ENCODE results near the gene SLIT3.

The SLIT3 gene

GRCh38 chr5:168842571-168843205, 458.3 kb downstream of the SLIT3 start:
- TF ChIP-seq, protein P1, sequence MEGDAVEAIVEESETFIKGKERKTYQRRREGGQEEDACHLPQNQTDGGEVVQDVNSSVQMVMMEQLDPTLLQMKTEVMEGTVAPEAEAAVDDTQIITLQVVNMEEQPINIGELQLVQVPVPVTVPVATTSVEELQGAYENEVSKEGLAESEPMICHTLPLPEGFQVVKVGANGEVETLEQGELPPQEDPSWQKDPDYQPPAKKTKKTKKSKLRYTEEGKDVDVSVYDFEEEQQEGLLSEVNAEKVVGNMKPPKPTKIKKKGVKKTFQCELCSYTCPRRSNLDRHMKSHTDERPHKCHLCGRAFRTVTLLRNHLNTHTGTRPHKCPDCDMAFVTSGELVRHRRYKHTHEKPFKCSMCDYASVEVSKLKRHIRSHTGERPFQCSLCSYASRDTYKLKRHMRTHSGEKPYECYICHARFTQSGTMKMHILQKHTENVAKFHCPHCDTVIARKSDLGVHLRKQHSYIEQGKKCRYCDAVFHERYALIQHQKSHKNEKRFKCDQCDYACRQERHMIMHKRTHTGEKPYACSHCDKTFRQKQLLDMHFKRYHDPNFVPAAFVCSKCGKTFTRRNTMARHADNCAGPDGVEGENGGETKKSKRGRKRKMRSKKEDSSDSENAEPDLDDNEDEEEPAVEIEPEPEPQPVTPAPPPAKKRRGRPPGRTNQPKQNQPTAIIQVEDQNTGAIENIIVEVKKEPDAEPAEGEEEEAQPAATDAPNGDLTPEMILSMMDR (IDR thresholded peaks at IDR 0.05; ENCODE audit: low read depth, low read length): no peak
- no peak for TF ChIP-seq MAX (IDR thresholded peaks at IDR 0.05; ENCODE audit: low read depth, low read length)
- no peak for TF ChIP-seq MYC (IDR thresholded peaks at IDR 0.05; ENCODE audit: low read depth, low read length)
- TF ChIP-seq POLR2A (IDR thresholded peaks at IDR 0.05; ENCODE audit: extremely low read depth, insufficient read length): no peak
- DNase-seq (ENCODE audit: low read depth): no peak
- no peak overlapping the region for H3K4me3 ChIP-seq (ENCODE audit: low read depth, low read length)

DNA sequence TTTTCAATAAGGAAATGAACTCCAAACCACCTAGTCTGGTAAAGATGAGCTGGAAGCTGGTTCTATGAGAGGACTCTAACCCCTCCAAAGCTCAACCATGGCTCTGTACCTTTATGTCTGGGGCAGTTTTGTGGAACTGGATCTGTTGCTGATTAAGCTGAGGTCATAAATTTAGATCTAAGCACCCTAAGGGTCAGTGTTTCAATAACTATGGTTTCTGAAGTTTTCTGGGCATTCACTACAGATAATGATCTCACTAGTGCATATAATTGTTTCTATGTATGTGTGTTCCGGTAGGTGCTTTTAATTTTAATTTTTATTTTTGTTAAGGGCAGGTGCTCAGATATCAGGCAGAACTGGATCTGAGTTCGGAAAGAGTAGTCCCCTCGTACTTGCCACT, 463.1 kb downstream of the SLIT3 start:
- no peak overlapping the region for H3K4me3 ChIP-seq (ENCODE audit: low read depth, low read length)
- TF ChIP-seq MYC (IDR thresholded peaks at IDR 0.05; ENCODE audit: low read depth, low read length): no peak
- TF ChIP-seq MAX (IDR thresholded peaks at IDR 0.05; ENCODE audit: low read depth, low read length): no peak
- TF ChIP-seq, protein P1 (IDR thresholded peaks at IDR 0.05; ENCODE audit: low read depth, low read length): no peak
- no peak for TF ChIP-seq POLR2A (IDR thresholded peaks at IDR 0.05; ENCODE audit: extremely low read depth, insufficient read length)
- DNase-seq (ENCODE audit: low read depth): no peak

DNA sequence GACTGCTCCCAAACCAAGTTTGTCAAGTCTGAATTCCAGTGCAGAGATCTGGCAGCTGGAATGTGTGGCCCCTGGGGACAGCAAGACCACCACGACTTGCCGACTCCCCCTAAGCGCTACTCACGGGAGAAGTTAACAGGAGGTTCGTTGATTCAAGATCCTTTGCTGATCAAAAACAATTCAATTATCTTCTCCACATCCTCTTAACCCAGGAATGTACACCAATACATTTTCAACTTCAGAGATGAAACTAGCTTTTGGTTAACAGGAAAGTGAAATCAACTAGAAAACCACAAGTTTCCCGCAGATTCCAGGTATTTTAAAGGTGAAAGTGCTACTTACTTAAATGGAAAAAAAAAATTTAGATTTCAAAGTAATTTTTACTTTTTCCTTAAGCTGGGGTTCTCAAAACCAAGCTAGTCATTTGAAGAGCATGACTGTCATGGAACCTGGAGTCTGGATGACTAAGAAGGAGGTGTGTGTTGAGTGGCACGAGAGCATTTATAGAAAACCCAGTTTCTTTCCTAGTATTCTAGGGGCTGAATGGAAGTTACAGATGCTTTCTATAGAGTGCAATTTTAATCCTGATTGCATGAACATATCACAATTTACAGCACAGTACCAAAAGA, 464.2 kb downstream of the SLIT3 start:
- TF ChIP-seq MYC (IDR thresholded peaks at IDR 0.05; ENCODE audit: low read depth, low read length) (no peak), POLR2A (IDR thresholded peaks at IDR 0.05; ENCODE audit: extremely low read depth, insufficient read length) (no peak), MAX (IDR thresholded peaks at IDR 0.05; ENCODE audit: low read depth, low read length) (no peak)
- TF ChIP-seq, protein P1 (IDR thresholded peaks at IDR 0.05; ENCODE audit: low read depth, low read length): no peak
- DNase-seq (ENCODE audit: low read depth): no peak
- no peak overlapping the region for H3K4me3 ChIP-seq (ENCODE audit: low read depth, low read length)

GRCh38 chr5:168833936-168834335, 467.0 kb downstream of the SLIT3 start:
- no peak overlapping the region for H3K4me3 ChIP-seq (ENCODE audit: low read depth, low read length)
- no peak for TF ChIP-seq MAX (IDR thresholded peaks at IDR 0.05; ENCODE audit: low read depth, low read length)
- TF ChIP-seq, protein P1 (IDR thresholded peaks at IDR 0.05; ENCODE audit: low read depth, low read length): no peak
- no peak for TF ChIP-seq POLR2A (IDR thresholded peaks at IDR 0.05; ENCODE audit: extremely low read depth, insufficient read length)
- TF ChIP-seq MYC (IDR thresholded peaks at IDR 0.05; ENCODE audit: low read depth, low read length): no peak

DNA sequence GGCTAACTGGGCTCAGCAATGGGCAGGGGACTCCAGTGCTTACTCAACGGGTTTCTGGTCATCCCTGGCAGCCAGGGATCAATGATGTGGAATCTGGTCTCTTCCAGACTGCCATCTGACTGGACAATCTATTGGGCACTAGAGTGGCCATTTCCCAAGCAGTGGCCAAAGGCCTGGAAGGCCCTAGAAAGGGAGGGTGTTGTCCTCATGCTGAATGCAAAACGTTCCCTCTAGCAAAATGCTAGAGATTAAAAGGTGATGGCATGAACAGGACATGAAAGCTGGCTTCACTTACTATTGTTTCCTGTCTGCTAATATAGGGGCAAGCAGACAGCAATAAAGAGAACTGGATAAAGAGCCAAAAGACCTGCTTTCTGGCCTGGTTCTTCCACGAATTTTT, 467.6 kb downstream of the SLIT3 start:
- no peak overlapping the region for H3K4me3 ChIP-seq (ENCODE audit: low read depth, low read length)
- no peak for TF ChIP-seq MAX (IDR thresholded peaks at IDR 0.05; ENCODE audit: low read depth, low read length)
- no peak for TF ChIP-seq MYC (IDR thresholded peaks at IDR 0.05; ENCODE audit: low read depth, low read length)
- TF ChIP-seq, protein P1 (IDR thresholded peaks at IDR 0.05; ENCODE audit: low read depth, low read length): no peak
- TF ChIP-seq POLR2A (IDR thresholded peaks at IDR 0.05; ENCODE audit: extremely low read depth, insufficient read length): no peak
- no peak for DNase-seq (ENCODE audit: low read depth)

More at GRCh38 chr5:168833936-168834335, 467.0 kb downstream of the SLIT3 start:
- no peak for DNase-seq (ENCODE audit: low read depth)

Data from NB4 (cell line).